ENCODE results near the gene GTF3C1. TPM values are rescaled to one million over a fixed set of nuclear protein-coding genes. Genes with fewer than 3 reads are reported as not detected.

The GTF3C1 gene
- total and polyA plus RNA-seq, 4 donors = 15.3 to 28.0 (median 22.2) TPM

GRCh38 chr16:27579087-27579980 is 29.6 kb upstream of the GTF3C1 start:
- whole genome bisulfite sequencing = 81% methylated on average over 4 of the region's 4 CpGs
- no peaks in the 10 kb centered on the region for H3K27me3 ChIP-seq (ENCODE audit: control insufficient read depth in 4 of 4, insufficient read depth in 4 of 4, low read length in 3 of 4)
- TF ChIP-seq HNF4A (conservative IDR thresholded peaks at IDR 0.05) = no peak
- TF ChIP-seq REST (IDR thresholded peaks at IDR 0.05) = no peak
- no peak for TF ChIP-seq NR2F2 (IDR thresholded peaks at IDR 0.05)
- no peak for TF ChIP-seq CTCF (IDR thresholded peaks at IDR 0.05; ENCODE audit: low read depth, low read length, missing input control)
- TF ChIP-seq TAF1 (conservative IDR thresholded peaks at IDR 0.05) = no peak
- TF ChIP-seq EGR1 (IDR thresholded peaks at IDR 0.05; ENCODE audit: low read depth in 2 of 2) = no peak
- no peak for TF ChIP-seq GABPA (IDR thresholded peaks at IDR 0.05 in 1 of 2, conservative IDR thresholded peaks at IDR 0.05 in 1 of 2)
- no peak for TF ChIP-seq RAD21 (IDR thresholded peaks at IDR 0.05)
- TF ChIP-seq RXRA (IDR thresholded peaks at IDR 0.05) = no peak
- no peaks in the 10 kb centered on the region for H3K4me1 ChIP-seq (ENCODE audit: control insufficient read depth in 4 of 4, insufficient read depth in 4 of 4, low read length in 3 of 4)
- no peak overlapping the region for H3K4me3 ChIP-seq (ENCODE audit: low read depth in 1 of 3, low read length in 3 of 3)
- H3K36me3 ChIP-seq (ENCODE audit: control insufficient read depth in 4 of 4, insufficient read depth in 3 of 4, low read depth in 1 of 4, low read length in 3 of 4) = peaks cover 0 to 3% (median 0%) of the 10 kb centered on the region in 4 donors
- DNase-seq (ENCODE audit: low spot score) = no peak
- H3K9me3 ChIP-seq (ENCODE audit: control insufficient read depth in 4 of 4, low read length in 3 of 4) = no peaks in the 10 kb centered on the region
- no peak overlapping the region for H3K27ac ChIP-seq (ENCODE audit: low read depth in 1 of 2, low read length in 2 of 2)
- H3K9ac ChIP-seq (ENCODE audit: low read depth in 1 of 2, low read length in 2 of 2) = no peak overlapping the region

GRCh38 chr16:27576729-27577128 is 27.0 kb upstream of the GTF3C1 start:
- Histone ChIP-seq H3K27ac (ENCODE audit: low read depth in 1 of 2, low read length in 2 of 2) (no peak overlapping the region), H3K9me3 (ENCODE audit: control insufficient read depth in 4 of 4, low read length in 3 of 4) (no peaks in the 10 kb centered on the region)

GRCh38 chr16:27572711-27573110 is 23.0 kb upstream of the GTF3C1 start:
- 94% methylated on average over 6 of the region's 6 CpGs for WGBS
- Histone ChIP-seq H3K9ac (ENCODE audit: low read depth in 1 of 2, low read length in 2 of 2) (no peak overlapping the region), H3K4me3 (ENCODE audit: low read depth in 1 of 3, low read length in 3 of 3) (no peak overlapping the region), H3K4me1 (ENCODE audit: control insufficient read depth in 4 of 4, insufficient read depth in 4 of 4, low read length in 3 of 4) (no peaks in the 10 kb centered on the region), H3K36me3 (ENCODE audit: control insufficient read depth in 4 of 4, insufficient read depth in 3 of 4, low read depth in 1 of 4, low read length in 3 of 4) (no peaks in the 10 kb centered on the region), H3K9me3 (ENCODE audit: control insufficient read depth in 4 of 4, low read length in 3 of 4) (no peaks in the 10 kb centered on the region), H3K27me3 (ENCODE audit: control insufficient read depth in 4 of 4, insufficient read depth in 4 of 4, low read length in 3 of 4) (no peaks in the 10 kb centered on the region), H3K27ac (ENCODE audit: low read depth in 1 of 2, low read length in 2 of 2) (no peak overlapping the region)
- no peak for DNase-seq (ENCODE audit: low spot score)
- TF ChIP-seq JUND (IDR thresholded peaks at IDR 0.05) (no peak), FOXA2 (IDR thresholded peaks at IDR 0.05) (no peak), REST (IDR thresholded peaks at IDR 0.05) (no peak), HNF4A (conservative IDR thresholded peaks at IDR 0.05) (no peak), YY1 (IDR thresholded peaks at IDR 0.05) (no peak), RXRA (IDR thresholded peaks at IDR 0.05) (no peak), CTCF (IDR thresholded peaks at IDR 0.05; ENCODE audit: low read depth, low read length, missing input control) (no peak), TAF1 (conservative IDR thresholded peaks at IDR 0.05) (no peak), SP1 (IDR thresholded peaks at IDR 0.05) (no peak), MAX (IDR thresholded peaks at IDR 0.05) (no peak)

More at GRCh38 chr16:27576729-27577128, 27.0 kb upstream of the GTF3C1 start:
- Histone ChIP-seq H3K4me3 (ENCODE audit: low read depth in 1 of 3, low read length in 3 of 3) (no peak overlapping the region), H3K27me3 (ENCODE audit: control insufficient read depth in 4 of 4, insufficient read depth in 4 of 4, low read length in 3 of 4) (no peaks in the 10 kb centered on the region), H3K9ac (ENCODE audit: low read depth in 1 of 2, low read length in 2 of 2) (no peak overlapping the region), H3K4me1 (ENCODE audit: control insufficient read depth in 4 of 4, insufficient read depth in 4 of 4, low read length in 3 of 4) (no peaks in the 10 kb centered on the region), H3K36me3 (ENCODE audit: control insufficient read depth in 4 of 4, insufficient read depth in 3 of 4, low read depth in 1 of 4, low read length in 3 of 4) (no peaks in the 10 kb centered on the region)
- no peak for TF ChIP-seq HNF4G (IDR thresholded peaks at IDR 0.05)
- TF ChIP-seq FOXA2 (IDR thresholded peaks at IDR 0.05) = no peak
- WGBS = 87% methylated on average over 5 of the region's 5 CpGs
- no peak for DNase-seq (ENCODE audit: low spot score)

Data from liver (tissue), 9 donors.